GM18870 (cell line): ENCODE data around the gene SREBF1.

ENCODE experiments used
- ATAC-seq: cut with Tn5 transposase; IDR thresholded peaks from one replicate; pipeline ENCODE4 v1.9.1; 2021; ENCODE audit warnings: moderate library complexity; ENCODE audit not compliant: unreplicated experiment

Gene SREBF1

GRCh38 chr17:17766077-17766743, 70.6 kb downstream of the SREBF1 start:
- no peak for ATAC-seq

GRCh38 chr17:17765359-17766076, 71.3 kb downstream of the SREBF1 start:
- no peak for ATAC-seq

- no peak for ATAC-seq
Observed at GRCh38 chr17:17763734-17764133, 73.1 kb downstream of the SREBF1 start.

- no peak for ATAC-seq
Observed at GRCh38 chr17:17763136-17763535, 73.7 kb downstream of the SREBF1 start.

GRCh38 chr17:17762744-17763105, 74.1 kb downstream of the SREBF1 start:
- no peak for ATAC-seq
